ENCODE data around the gene TCF20. TPM values are rescaled to one million over a fixed set of nuclear protein-coding genes. Genes with fewer than 3 reads are reported as not detected.

TCF20 gene
- total RNA-seq, 1 donor from 2014 or later: 53.7 TPM

DNA sequence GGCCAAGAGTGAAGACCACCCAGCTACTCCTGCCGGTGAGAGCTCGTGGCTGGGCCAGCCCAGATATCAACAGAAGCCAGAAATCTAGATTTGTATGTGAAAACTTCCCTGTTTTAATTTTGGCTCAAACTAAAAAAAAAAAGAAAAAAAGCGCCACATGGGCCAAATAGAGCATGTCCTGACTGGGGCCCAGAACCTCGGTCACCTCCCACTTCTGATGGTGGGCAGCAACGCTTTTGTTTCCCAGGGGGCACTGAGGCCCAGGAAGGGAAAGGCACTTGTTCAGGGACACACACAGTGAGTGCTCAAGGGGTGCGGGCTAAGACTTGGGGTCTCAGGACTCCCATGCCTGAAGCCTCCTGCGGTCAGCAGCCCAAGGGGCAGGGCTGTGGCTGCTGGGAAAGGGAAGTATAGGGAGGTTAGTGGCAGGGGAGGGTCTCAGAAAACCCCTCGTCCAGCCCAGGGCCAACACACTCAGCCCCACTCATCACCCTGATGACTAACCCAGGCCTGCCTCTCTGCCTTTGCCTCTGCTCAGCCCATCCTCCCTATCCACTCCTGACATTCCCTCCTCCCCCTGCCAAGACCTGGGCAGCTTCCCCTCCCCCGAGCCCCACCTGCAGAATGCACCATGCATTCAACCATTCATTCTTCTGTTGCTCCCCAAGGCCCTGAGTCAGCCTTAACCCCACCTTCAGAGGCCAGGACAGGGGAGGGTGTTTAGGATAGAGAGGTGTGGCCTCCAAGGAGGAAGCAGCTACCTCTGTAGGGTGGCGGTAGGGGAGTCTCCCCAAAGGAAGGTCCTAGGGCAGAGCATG is 30.0 kb upstream of the TCF20 start:
- Histone ChIP-seq H3K36me3 (no peaks in the 10 kb centered on the region), H3K4me1 (peaks cover 46% of the 10 kb centered on the region), H3K27ac (no peak overlapping the region), H3K27me3 (peaks cover 11% of the 10 kb centered on the region), H3K79me2 (ENCODE audit: low read depth) (no peaks in the 10 kb centered on the region), H3K4me3 (peak overlapping the region; percentile 19), H3K4me2 (peak overlapping the region; percentile 75), H3F3A (ENCODE audit: low read depth) (peaks cover 9% of the 10 kb centered on the region), H4K20me1 (ENCODE audit: low read depth) (peaks cover 77% of the 10 kb centered on the region), H2AFZ (replicated peaks) (no peak overlapping the region), H3K9ac (no peak overlapping the region), H3K9me3 (ENCODE audit: low read depth) (no peaks in the 10 kb centered on the region)
- DNase-seq (ENCODE audit: low spot score): no peak
- H3K4me3 Mint-ChIP-seq: peak overlapping the region; percentile 58
- H3K27ac Mint-ChIP-seq: peak overlapping the region; percentile 83
- peaks cover 9% of the 10 kb centered on the region for H3K27me3 Mint-ChIP-seq (ENCODE audit: insufficient read depth, low read depth)
- H3K4me1 Mint-ChIP-seq: peaks cover 71% of the 10 kb centered on the region
- no peaks in the 10 kb centered on the region for H3K9me3 Mint-ChIP-seq
- no peaks in the 10 kb centered on the region for H3K36me3 Mint-ChIP-seq
- TF ChIP-seq EZH2 (IDR thresholded peaks at IDR 0.05) (no peak), EZH2phosphoT487 (IDR thresholded peaks at IDR 0.05) (no peak)
- TF ChIP-seq, protein P1, sequence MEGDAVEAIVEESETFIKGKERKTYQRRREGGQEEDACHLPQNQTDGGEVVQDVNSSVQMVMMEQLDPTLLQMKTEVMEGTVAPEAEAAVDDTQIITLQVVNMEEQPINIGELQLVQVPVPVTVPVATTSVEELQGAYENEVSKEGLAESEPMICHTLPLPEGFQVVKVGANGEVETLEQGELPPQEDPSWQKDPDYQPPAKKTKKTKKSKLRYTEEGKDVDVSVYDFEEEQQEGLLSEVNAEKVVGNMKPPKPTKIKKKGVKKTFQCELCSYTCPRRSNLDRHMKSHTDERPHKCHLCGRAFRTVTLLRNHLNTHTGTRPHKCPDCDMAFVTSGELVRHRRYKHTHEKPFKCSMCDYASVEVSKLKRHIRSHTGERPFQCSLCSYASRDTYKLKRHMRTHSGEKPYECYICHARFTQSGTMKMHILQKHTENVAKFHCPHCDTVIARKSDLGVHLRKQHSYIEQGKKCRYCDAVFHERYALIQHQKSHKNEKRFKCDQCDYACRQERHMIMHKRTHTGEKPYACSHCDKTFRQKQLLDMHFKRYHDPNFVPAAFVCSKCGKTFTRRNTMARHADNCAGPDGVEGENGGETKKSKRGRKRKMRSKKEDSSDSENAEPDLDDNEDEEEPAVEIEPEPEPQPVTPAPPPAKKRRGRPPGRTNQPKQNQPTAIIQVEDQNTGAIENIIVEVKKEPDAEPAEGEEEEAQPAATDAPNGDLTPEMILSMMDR (IDR thresholded peaks at IDR 0.05): no peak

DNA sequence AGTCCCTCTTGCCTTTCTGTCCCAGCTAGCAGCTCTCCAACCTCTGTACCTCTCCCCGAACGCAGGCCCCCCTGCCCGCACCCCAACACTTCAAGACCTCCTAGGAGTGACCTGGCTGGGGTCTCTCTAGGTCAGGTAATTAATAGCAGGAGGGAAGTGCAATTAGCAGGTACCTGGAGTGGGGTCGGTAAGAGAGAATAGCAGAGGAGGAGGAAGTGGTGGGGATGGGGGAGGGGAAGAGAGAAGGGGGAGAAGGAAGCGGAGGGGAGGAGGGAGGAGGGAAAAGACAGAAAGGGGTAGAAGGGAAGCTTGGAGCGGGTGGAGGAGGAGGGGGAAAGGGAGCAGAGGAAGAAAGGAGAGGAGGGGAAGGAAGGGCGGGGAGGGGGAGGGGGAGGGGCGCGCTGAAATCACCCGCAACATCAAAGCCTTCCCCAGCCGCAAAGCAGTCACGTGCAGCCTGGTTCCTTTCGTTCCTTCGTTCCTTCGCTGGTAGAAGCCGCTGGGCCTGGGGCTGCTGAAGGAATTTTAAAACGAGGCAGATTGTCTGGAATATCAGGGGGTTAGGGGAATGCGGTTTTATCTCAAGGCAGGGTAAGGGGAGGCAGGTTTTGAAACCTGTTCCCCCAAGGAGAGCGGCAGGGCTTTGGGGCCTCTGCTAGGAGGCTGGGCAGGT is 29.3 kb upstream of the TCF20 start:
- Histone ChIP-seq H3F3A (ENCODE audit: low read depth) (peaks cover 10% of the 10 kb centered on the region), H3K27ac (no peak overlapping the region), H3K4me3 (peak overlapping the region; percentile 19), H3K36me3 (no peaks in the 10 kb centered on the region), H3K79me2 (ENCODE audit: low read depth) (no peaks in the 10 kb centered on the region), H2AFZ (replicated peaks) (no peak overlapping the region), H3K4me1 (peaks cover 46% of the 10 kb centered on the region), H4K20me1 (ENCODE audit: low read depth) (peaks cover 77% of the 10 kb centered on the region), H3K9ac (no peak overlapping the region), H3K9me3 (ENCODE audit: low read depth) (no peaks in the 10 kb centered on the region), H3K27me3 (peaks cover 10% of the 10 kb centered on the region), H3K4me2 (peak overlapping the region; percentile 75)
- Mint-ChIP-seq H3K27me3 (ENCODE audit: insufficient read depth, low read depth) (peaks cover 7% of the 10 kb centered on the region), H3K4me1 (peaks cover 69% of the 10 kb centered on the region), H3K9me3 (no peaks in the 10 kb centered on the region), H3K36me3 (no peaks in the 10 kb centered on the region), H3K4me3 (peak overlapping the region; percentile 58), H3K27ac (peak overlapping the region; percentile 83)
- peak; percentile 84 for DNase-seq (ENCODE audit: low spot score)
- TF ChIP-seq EZH2 (IDR thresholded peaks at IDR 0.05): no peak
- TF ChIP-seq EZH2phosphoT487 (IDR thresholded peaks at IDR 0.05): no peak
- TF ChIP-seq, protein P1 (IDR thresholded peaks at IDR 0.05): no peak

DNA sequence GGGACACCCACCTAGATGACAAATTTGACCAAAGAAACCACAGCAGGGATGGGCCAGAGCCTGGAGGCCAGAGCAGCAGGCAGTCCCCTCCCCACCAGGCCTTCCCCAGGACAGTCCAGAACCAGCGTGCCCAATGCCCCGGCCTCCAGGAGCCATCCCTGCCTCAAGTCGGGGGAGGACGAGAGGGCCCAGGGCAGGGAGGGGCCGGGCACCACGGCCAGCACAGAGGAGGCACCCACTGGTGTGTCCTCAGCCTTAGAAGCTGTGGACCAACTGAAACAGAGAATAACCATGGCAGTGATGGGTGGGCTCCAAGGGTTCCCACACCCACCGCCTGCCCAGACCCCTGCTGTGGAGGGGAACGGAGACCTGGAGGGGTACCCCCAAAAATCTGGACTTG is 28.3 kb upstream of the TCF20 start:
- TF ChIP-seq EZH2phosphoT487 (IDR thresholded peaks at IDR 0.05) (no peak), EZH2 (IDR thresholded peaks at IDR 0.05) (no peak)
- TF ChIP-seq, protein P1 (IDR thresholded peaks at IDR 0.05): no peak
- Mint-ChIP-seq H3K9me3 (no peaks in the 10 kb centered on the region), H3K27me3 (ENCODE audit: insufficient read depth, low read depth) (peaks cover 6% of the 10 kb centered on the region), H3K4me1 (peaks cover 70% of the 10 kb centered on the region), H3K4me3 (peak overlapping the region; percentile 52), H3K27ac (no peak overlapping the region), H3K36me3 (no peaks in the 10 kb centered on the region)
- H3F3A ChIP-seq (ENCODE audit: low read depth): peaks cover 18% of the 10 kb centered on the region
- no peaks in the 10 kb centered on the region for H3K27me3 ChIP-seq
- no peak overlapping the region for H3K4me2 ChIP-seq
- H3K79me2 ChIP-seq (ENCODE audit: low read depth): no peaks in the 10 kb centered on the region
- H3K4me1 ChIP-seq: peaks cover 44% of the 10 kb centered on the region
- H2AFZ ChIP-seq (replicated peaks): no peak overlapping the region
- peaks cover 78% of the 10 kb centered on the region for H4K20me1 ChIP-seq (ENCODE audit: low read depth)
- no peaks in the 10 kb centered on the region for H3K36me3 ChIP-seq
- DNase-seq (ENCODE audit: low spot score): no peak
- no peak overlapping the region for H3K9ac ChIP-seq
- no peak overlapping the region for H3K27ac ChIP-seq
- H3K9me3 ChIP-seq (ENCODE audit: low read depth): no peaks in the 10 kb centered on the region
- no peak overlapping the region for H3K4me3 ChIP-seq

Measured in neural progenitor cell (in vitro differentiated cells).